CD14-positive monocyte (primary cell): ENCODE data around the gene NSMCE1. TPM values are rescaled to one million over a fixed set of nuclear protein-coding genes. Genes with fewer than 3 reads are reported as not detected.
A peak's percentile ranks its signal among the peaks of the same experiment; 100 is the strongest.

Experiments used
- DNase-seq, 3 donors: peaks; one replicate each; pipeline ENCODE4 v3.0.0-alpha.2; 2011 to 2022
- H2AFZ ChIP-seq: 2 replicates; pipeline ENCODE4 v1.6.0; 2012; ENCODE audit warnings: mild to moderate bottlenecking, low read depth, low read length, inconsistent platforms; ENCODE audit not compliant: insufficient read depth, poor library complexity, severe bottlenecking
- H3K27ac ChIP-seq, 2 donors: 1 replicate in 1 of 2; 2 replicates in 1 of 2; pipeline ENCODE4 v1.5.1; 2012 to 2013; ENCODE audit warnings: low read length in 2 of 2, control low read depth in 1 of 2, inconsistent platforms in 1 of 2, low read depth in 1 of 2, mild to moderate bottlenecking in 1 of 2
- H3K27me3 ChIP-seq, 2 donors: one replicate each; pipeline versions ENCODE4 v1.6.0 to v1.6.1; 2011 to 2013; ENCODE audit warnings: low read length in 2 of 2; ENCODE audit not compliant: control insufficient read depth in 2 of 2, insufficient read depth in 2 of 2
- H3K36me3 ChIP-seq, 2 donors: replicated peaks in 1 of 2; 1 replicate in 1 of 2; 2 replicates in 1 of 2; pipeline versions ENCODE4 v1.5.1 to v1.6.1; 2012 to 2013; ENCODE audit warnings: low read length in 2 of 2, control low read depth in 1 of 2, inconsistent platforms in 1 of 2, mild to moderate bottlenecking in 1 of 2; ENCODE audit not compliant: insufficient read depth in 2 of 2, control insufficient read depth in 1 of 2
- H3K4me1 ChIP-seq, 2 donors: 1 replicate in 1 of 2; 2 replicates in 1 of 2; pipeline versions ENCODE4 v1.5.1 to v1.6.1; 2012 to 2013; ENCODE audit warnings: low read length in 2 of 2, control low read depth in 1 of 2, inconsistent platforms in 1 of 2, mild to moderate bottlenecking in 1 of 2, moderate library complexity in 1 of 2; ENCODE audit not compliant: insufficient read depth in 2 of 2, control insufficient read depth in 1 of 2
- H3K4me2 ChIP-seq: replicated peaks from 2 replicates; pipeline ENCODE3; 2012; ENCODE audit warnings: low read length, moderate library complexity, mild to moderate bottlenecking; ENCODE audit not compliant: poor library complexity, severe bottlenecking; ENCODE audit errors: extremely low read depth
- H3K4me3 ChIP-seq, 3 experiments: fragments of 200-600 bp in 1 of 3; sonication (generic) in 1 of 3; replicated peaks in 1 of 3; 1 replicate in 2 of 3; 2 replicates in 1 of 3; pipeline ENCODE4 v1.5.1; 2011 to 2013; ENCODE audit warnings: low read length in 3 of 3, mild to moderate bottlenecking in 3 of 3, control low read depth in 2 of 3, low read depth in 2 of 3, inconsistent platforms in 1 of 3, moderate library complexity in 1 of 3
- H3K79me2 ChIP-seq: 2 replicates; pipeline ENCODE4 v1.6.0; 2012; ENCODE audit warnings: mild to moderate bottlenecking, control low read depth, inconsistent platforms, low read length, moderate library complexity; ENCODE audit not compliant: insufficient read depth
- H3K9ac ChIP-seq: 2 replicates; pipeline ENCODE4 v1.6.0; 2017; ENCODE audit warnings: low read length, mild to moderate bottlenecking; ENCODE audit not compliant: insufficient read depth, poor library complexity, severe bottlenecking
- H3K9me3 ChIP-seq, 2 donors: replicated peaks in 1 of 2; 1 replicate in 1 of 2; 2 replicates in 1 of 2; pipeline versions ENCODE4 v1.5.1 to v1.6.1; 2012 to 2013; ENCODE audit warnings: low read length in 2 of 2, control low read depth in 1 of 2; ENCODE audit not compliant: control insufficient read depth in 1 of 2, insufficient read depth in 1 of 2
- H4K20me1 ChIP-seq: 2 replicates; pipeline ENCODE4 v1.6.0; 2012; ENCODE audit warnings: mild to moderate bottlenecking, low read length, control low read depth, moderate library complexity; ENCODE audit not compliant: insufficient read depth
- H3K27ac Mint-ChIP-seq, 7 donors: one replicate each; pipeline ENCODE4 v1.8.0; 2020; ENCODE audit warnings: mild to moderate bottlenecking in 7 of 7, mixed read lengths in 7 of 7, moderate library complexity in 6 of 7, inconsistent platforms in 2 of 7
- H3K27me3 Mint-ChIP-seq, 3 donors: one replicate each; pipeline ENCODE4 v1.8.0; 2021 to 2022; ENCODE audit warnings: low read depth in 3 of 3, mild to moderate bottlenecking in 3 of 3, mixed read lengths in 3 of 3, moderate library complexity in 3 of 3, inconsistent platforms in 1 of 3
- H3K36me3 Mint-ChIP-seq, 2 donors: one replicate each; pipeline ENCODE4 v1.8.0; 2020; ENCODE audit warnings: mixed read lengths in 2 of 2, inconsistent platforms in 1 of 2, mild to moderate bottlenecking in 1 of 2
- H3K4me1 Mint-ChIP-seq: one replicate; pipeline ENCODE4 v1.8.0; 2020; ENCODE audit warnings: mild to moderate bottlenecking, mixed read lengths
- H3K4me3 Mint-ChIP-seq, 2 donors: one replicate each; pipeline ENCODE4 v1.8.0; 2020; ENCODE audit warnings: mild to moderate bottlenecking in 2 of 2, mixed read lengths in 2 of 2, moderate library complexity in 1 of 2
- H3K9me3 Mint-ChIP-seq, 7 donors: one replicate each; pipeline ENCODE4 v1.8.0; 2020 to 2022; ENCODE audit warnings: mixed read lengths in 7 of 7, mild to moderate bottlenecking in 6 of 7, moderate library complexity in 6 of 7, inconsistent platforms in 2 of 7
- CTCF ChIP-seq: fragments of 200-600 bp; IDR thresholded peaks from one replicate; pipeline ENCODE4 v1.8.0; 2022; ENCODE audit warnings: antibody characterized with exemption, mild to moderate bottlenecking
- WGBS: methylation state at CpG from one replicate; pipeline ENCODE4 v1.1.5; 2013; ENCODE audit warnings: missing lambda C conversion rate; ENCODE audit not compliant: insufficient coverage; 5-methylcytosine and 5-hydroxymethylcytosine counted together
- intact Hi-C, 2 donors: fragments of 100-400 bp; cut with micrococcal nuclease; formaldehyde crosslinking; loops; one replicate each; pipeline versions ENCODE4 v1.15.0 to v1.15.1; 2023
- polyA plus RNA-seq, 3 donors: library from polyadenylated mRNA; depleted of rRNA in 1 of 3; unstranded in 2 of 3; stranded (reverse) in 1 of 3; fragments of 300-500 nt in 2 of 3; fragments of >200 nt in 1 of 3; fragmentation: Illumina TruSeq in 2 of 3; gene quantifications; 1 replicate in 2 of 3; 2 replicates in 1 of 3; pipeline ENCODE4 v1.2.3, GENCODE V29; 2012 to 2021

Gene NSMCE1
- polyA plus RNA-seq, 3 donors = 19.6 to 85.2 (median 82.6) TPM

- DNase-seq = no peak
- peaks cover 19 to 37% of the 10 kb centered on the region in 2 donors for H3K36me3 ChIP-seq
- Mint-ChIP-seq H3K27me3 (peaks cover 0 to 6% (median 2%) of the 10 kb centered on the region in 3 donors), H3K4me3 (no peak overlapping the region), H3K9me3 (no peaks in the 10 kb centered on the region), H3K4me1 (peaks cover 52% of the 10 kb centered on the region), H3K36me3 (peaks cover 41 to 52% of the 10 kb centered on the region in 2 donors), H3K27ac (peak overlapping the region in 2 of 7 donors; percentile 56 to 83)
- WGBS = no CpG with 5 or more reads among the region's 4 CpGs
- no peak overlapping the region for H3K27ac ChIP-seq
- no peaks in the 10 kb centered on the region for H4K20me1 ChIP-seq
- H3K4me1 ChIP-seq = peaks cover 36 to 53% of the 10 kb centered on the region in 2 donors
- intact Hi-C loops = loop anchor here (2.0 to 5.0 kb wide), 4 partner anchors 83 to 223 kb away; no protein-coding TSS in a partner anchor
- H3K27me3 ChIP-seq = no peaks in the 10 kb centered on the region
- H3K4me2 ChIP-seq = no peak overlapping the region
- no peaks in the 10 kb centered on the region for H3K79me2 ChIP-seq
- H3K9ac ChIP-seq = no peak overlapping the region
- no peak overlapping the region for H3K4me3 ChIP-seq
- no peak for TF ChIP-seq CTCF
- no peaks in the 10 kb centered on the region for H3K9me3 ChIP-seq
- no peak overlapping the region for H2AFZ ChIP-seq
These were observed 34.0 kb downstream of the NSMCE1 start for GRCh38 chr16:27234603-27235002.

GRCh38 chr16:27234171-27234570, 34.4 kb downstream of the NSMCE1 start:
- no peak overlapping the region for H2AFZ ChIP-seq
- TF ChIP-seq CTCF = no peak
- peaks cover 19 to 37% of the 10 kb centered on the region in 2 donors for H3K36me3 ChIP-seq
- no peak overlapping the region for H3K4me3 ChIP-seq
- Mint-ChIP-seq H3K36me3 (peaks cover 42 to 54% of the 10 kb centered on the region in 2 donors), H3K27me3 (peaks cover 0 to 5% (median 0%) of the 10 kb centered on the region in 3 donors), H3K9me3 (no peaks in the 10 kb centered on the region), H3K4me1 (peaks cover 52% of the 10 kb centered on the region), H3K27ac (no peak overlapping the region), H3K4me3 (no peak overlapping the region)
- no peak overlapping the region for H3K9ac ChIP-seq
- intact Hi-C loops = loop anchor here (2.0 to 5.0 kb wide), 2 partner anchors 133 to 223 kb away; no protein-coding TSS in a partner anchor
- no peaks in the 10 kb centered on the region for H3K79me2 ChIP-seq
- H3K4me1 ChIP-seq = peaks cover 37 to 53% of the 10 kb centered on the region in 2 donors
- no peak overlapping the region for H3K27ac ChIP-seq
- 97% methylated on average over 6 of the region's 8 CpGs for WGBS
- H3K9me3 ChIP-seq = no peaks in the 10 kb centered on the region
- DNase-seq = no peak
- H4K20me1 ChIP-seq = no peaks in the 10 kb centered on the region
- H3K4me2 ChIP-seq = no peak overlapping the region
- no peaks in the 10 kb centered on the region for H3K27me3 ChIP-seq
